Aorta (tissue), 5 donors: ENCODE data around the gene REP15. TPM values are rescaled to one million over a fixed set of nuclear protein-coding genes. Genes with fewer than 3 reads are reported as not detected.
"Not testable (repeated sequence)": the region's sequence is repeated elsewhere in the genome, so short reads cannot be mapped to it uniquely, and the experiment has no call there.

Source experiments
- ATAC-seq: fragments of 200-7000 bp; cut with Tn5 transposase; one replicate; pipeline ENCODE4 v1.9.1; 2022; ENCODE audit warnings: moderate library complexity; ENCODE audit not compliant: low FRiP score
- DNase-seq, 2 donors: peaks; one replicate each; pipeline ENCODE4 v3.0.0-alpha.2; 2020
- H3K27ac ChIP-seq, 2 donors: one replicate each; pipeline ENCODE4 v1.5.1; 2013; ENCODE audit warnings: low read length in 2 of 2, mild to moderate bottlenecking in 2 of 2, moderate library complexity in 2 of 2, control low read depth in 1 of 2, inconsistent platforms in 1 of 2, low read depth in 1 of 2
- H3K27me3 ChIP-seq, 2 donors: one replicate each; pipeline ENCODE4 v1.6.1; 2013; ENCODE audit warnings: control low read depth in 1 of 2, low read length in 1 of 2, mild to moderate bottlenecking in 1 of 2, moderate library complexity in 1 of 2; ENCODE audit not compliant: insufficient read depth in 2 of 2, control insufficient read depth in 1 of 2
- H3K36me3 ChIP-seq, 2 donors: one replicate each; pipeline ENCODE4 v1.6.1; 2013; ENCODE audit warnings: control low read depth in 1 of 2, low read length in 1 of 2, mild to moderate bottlenecking in 1 of 2; ENCODE audit not compliant: insufficient read depth in 2 of 2, control insufficient read depth in 1 of 2
- H3K4me1 ChIP-seq, 2 donors: one replicate each; pipeline ENCODE4 v1.6.1; 2013; ENCODE audit warnings: low read length in 2 of 2, control low read depth in 1 of 2, mild to moderate bottlenecking in 1 of 2, moderate library complexity in 1 of 2; ENCODE audit not compliant: insufficient read depth in 2 of 2, control insufficient read depth in 1 of 2
- H3K4me3 ChIP-seq, 2 donors: one replicate each; pipeline ENCODE4 v1.5.1; 2013; ENCODE audit warnings: low read length in 2 of 2, control low read depth in 1 of 2, mild to moderate bottlenecking in 1 of 2
- H3K9me3 ChIP-seq: one replicate; pipeline ENCODE4 v1.6.1; 2013; ENCODE audit warnings: mild to moderate bottlenecking, low read length; ENCODE audit not compliant: control insufficient read depth
- WGBS, 2 donors: extraction: QIAGEN DNeasy Blood & Tissue Kit; methylation state at CpG; one replicate each; pipeline ENCODE4 v1.1.7; 2013; 5-methylcytosine and 5-hydroxymethylcytosine counted together
- intact Hi-C, 2 donors: fragments of 100-400 bp; cut with DNase I; formaldehyde crosslinking; loops; one replicate each; pipeline versions ENCODE4 v1.14.2 to v1.15.0; 2022
- polyA plus RNA-seq, 2 donors: library from polyadenylated mRNA; stranded (reverse); fragments of 200-250 nt; gene quantifications; one replicate each; pipeline ENCODE4 v1.2.3, GENCODE V29; 2013
- total RNA-seq, 2 donors: library from RNA; stranded (reverse); fragmentation: NEBNext Ultra II Directional; extraction: Animal tissue kit (Norgen Biotek cat#: 25700); gene quantifications; one replicate each; pipeline ENCODE4 v1.2.1, GENCODE V29; 2021
- donor health status: healthy with polysubstance abuse.
- donor health status: Bipolar disorder and iron deficiency.
- donor health status: DM: no; HTN: no; CAD: no.
- donor health status: DM: no; HTN: no; CAD: no.
- donor health status: DM: yes; HTN: yes; CAD: no.

The REP15 gene
- total and polyA plus RNA-seq, 4 donors, result 0.87 to 14.9 (median 5.5) TPM

- Histone ChIP-seq H3K9me3 (no peaks in the 10 kb centered on the region), H3K27ac (no peak overlapping the region), H3K36me3 (peaks cover 0 to 7% of the 10 kb centered on the region in 2 donors), H3K4me3 (no peak overlapping the region), H3K4me1 (no peaks in the 10 kb centered on the region), H3K27me3 (no peaks in the 10 kb centered on the region)
- intact Hi-C loops, result loop anchor here (2.0 kb wide), 3 partner anchors 89 to 209 kb away; no protein-coding TSS in a partner anchor
- DNase-seq (no peak), ATAC-seq (no peak)
- WGBS, 2 donors, result 65 to 70% methylated on average over 2 of the region's 2 CpGs
Observed at GRCh38 chr12:27732281-27732680, 36.0 kb downstream of the REP15 start.

- Histone ChIP-seq H3K27ac (no peak overlapping the region), H3K9me3 (no peaks in the 10 kb centered on the region), H3K27me3 (no peaks in the 10 kb centered on the region), H3K4me3 (no peak overlapping the region), H3K4me1 (no peaks in the 10 kb centered on the region), H3K36me3 (peaks cover 0 to 5% of the 10 kb centered on the region in 2 donors)
- DNase-seq (no peak), ATAC-seq (no peak)
- WGBS, 2 donors, result 22 to 28% methylated on average over 3 of the region's 3 CpGs
- intact Hi-C loops, result loop anchor here (2.0 kb wide), 3 partner anchors 88 to 208 kb away; no protein-coding TSS in a partner anchor
Observed at GRCh38 chr12:27733052-27733656, 36.9 kb downstream of the REP15 start.

- Histone ChIP-seq H3K27me3 (no peaks in the 10 kb centered on the region), H3K4me1 (no peaks in the 10 kb centered on the region), H3K9me3 (no peaks in the 10 kb centered on the region), H3K27ac (no peak overlapping the region), H3K36me3 (peaks cover 0 to 5% of the 10 kb centered on the region in 2 donors), H3K4me3 (no peak overlapping the region)
- DNase-seq (no peak), ATAC-seq (no peak)
- intact Hi-C loops, result loop anchor here (2.0 kb wide), 3 partner anchors 87 to 207 kb away; no protein-coding TSS in a partner anchor
- WGBS, 2 donors, result 60 to 70% methylated on average over 1 of the region's 1 CpG
Observed at GRCh38 chr12:27733791-27734190, 37.5 kb downstream of the REP15 start.

GRCh38 chr12:27734321-27734720 is 38.1 kb downstream of the REP15 start:
- H3K27ac ChIP-seq, intact Hi-C loops, H3K4me3 ChIP-seq, DNase-seq, H3K4me1 ChIP-seq, H3K27me3 ChIP-seq, H3K36me3 ChIP-seq, ATAC-seq, H3K9me3 ChIP-seq: not testable (repeated sequence)
- 88 to 92% methylated on average over 9 of the region's 9 CpGs for WGBS, 2 donors

GRCh38 chr12:27743601-27744000 is 47.4 kb downstream of the REP15 start:
- intact Hi-C loops, result loop anchor here in 1 of 2 donors (10.0 kb wide), 2 partner anchors 341 to 431 kb away; no protein-coding TSS in a partner anchor
- Histone ChIP-seq H3K4me1 (peaks cover 2 to 6% of the 10 kb centered on the region in 2 donors), H3K36me3 (no peaks in the 10 kb centered on the region), H3K9me3 (no peaks in the 10 kb centered on the region), H3K27me3 (no peaks in the 10 kb centered on the region), H3K27ac (no peak overlapping the region), H3K4me3 (no peak overlapping the region)
- no peak for DNase-seq
- ATAC-seq, result no peak
- WGBS, 2 donors, result 98% methylated on average over 5 of the region's 5 CpGs

- H3K27ac ChIP-seq, H3K4me1 ChIP-seq, H3K4me3 ChIP-seq, H3K27me3 ChIP-seq, H3K9me3 ChIP-seq, ATAC-seq, DNase-seq, H3K36me3 ChIP-seq: not testable (repeated sequence)
- 43 to 44% methylated on average over 1 of the region's 1 CpG for WGBS, 2 donors
- intact Hi-C loops, result loop anchor here in 1 of 2 donors (10.0 kb wide), 2 partner anchors 339 to 429 kb away; no protein-coding TSS in a partner anchor
Observed at GRCh38 chr12:27745734-27746133, 49.5 kb downstream of the REP15 start.

Other genes starting within 250 kb of the REP15 start
- gene SMCO2, start 249.7 kb upstream of the REP15 start, total RNA-seq, result under 1 TPM; 0.52 to 0.90 TPM
- under 1 TPM in 1 of 2 donors, not detected in 1; 0.72 TPM for gene SMCO2, start 249.7 kb upstream of the REP15 start, polyA plus RNA-seq
- gene PPFIBP1, start 172.2 kb upstream of the REP15 start, total RNA-seq, result 100 to 1,000 TPM; 175 to 247 TPM
- 10 to 100 TPM; 29.7 to 41.8 TPM for gene PPFIBP1, start 172.2 kb upstream of the REP15 start, polyA plus RNA-seq
- 10 to 100 TPM; 18.3 to 24.3 TPM for gene MRPS35, start 14.4 kb downstream of the REP15 start, total RNA-seq
- 10 to 100 TPM; 19.4 to 35.8 TPM for gene MRPS35, start 14.4 kb downstream of the REP15 start, polyA plus RNA-seq
- gene KLHL42, start 83.8 kb downstream of the REP15 start, total RNA-seq, result 10 to 100 TPM; 57.3 to 58.7 TPM
- gene KLHL42, start 83.8 kb downstream of the REP15 start, polyA plus RNA-seq, result 10 to 100 TPM; 14.4 to 21.8 TPM
- gene MANSC4, start 83.8 kb downstream of the REP15 start, total RNA-seq, result not detected
- under 1 TPM in 1 of 2 donors, not detected in 1; 0.49 TPM for gene MANSC4, start 83.8 kb downstream of the REP15 start, polyA plus RNA-seq